ENCODE data around the gene HEXA.

GRCh38 chr15:72406936-72407335 is 31.1 kb upstream of the HEXA start:
- TF ChIP-seq CTCF (IDR thresholded peaks at IDR 0.05; ENCODE audit: poor library complexity, severe bottlenecking): no peak
- TF ChIP-seq EZH2 (IDR thresholded peaks at IDR 0.05; ENCODE audit: borderline replicate concordance, insufficient read depth, low read length, poor library complexity, severe bottlenecking): no peak
- TF ChIP-seq EP300 (conservative IDR thresholded peaks at IDR 0.05; ENCODE audit: poor library complexity, severe bottlenecking): no peak
- TF ChIP-seq POLR2AphosphoS5 (IDR thresholded peaks at IDR 0.05): no peak
- TF ChIP-seq MXI1 (conservative IDR thresholded peaks at IDR 0.05; ENCODE audit: poor library complexity, severe bottlenecking): no peak
- TF ChIP-seq TAF1 (IDR thresholded peaks at IDR 0.05; ENCODE audit: low read depth): no peak
- no peak for TF ChIP-seq RAD21 (conservative IDR thresholded peaks at IDR 0.05)

Data from neural cell (in vitro differentiated cells).